PFSK-1 (cell line): ENCODE results near the gene SHH.

Experiments
- FOXP2 ChIP-seq: optimal IDR thresholded peaks from 2 replicates; pipeline ENCODE3; 2011; ENCODE audit warnings: borderline replicate concordance, control low read depth, inconsistent platforms; ENCODE audit not compliant: insufficient read depth; ENCODE audit errors: extremely low read length, extremely low read depth
- POLR2AphosphoS5 ChIP-seq: IDR thresholded peaks from 2 replicates; pipeline ENCODE4 v1.6.1; 2012; ENCODE audit warnings: low read depth, mild to moderate bottlenecking, control low read depth, low read length, moderate library complexity
- SIN3A ChIP-seq: IDR thresholded peaks from 2 replicates; pipeline ENCODE4 v1.6.1; 2012; ENCODE audit warnings: mild to moderate bottlenecking, low read length, moderate library complexity, borderline replicate concordance; ENCODE audit not compliant: insufficient read depth
- TAF1 ChIP-seq: IDR thresholded peaks from 2 replicates; pipeline ENCODE4 v1.6.1; 2012; ENCODE audit warnings: low read length, control low read depth, borderline replicate concordance; ENCODE audit not compliant: insufficient read depth
- TF ChIP-seq, protein P1 (sequence below), 2 experiments: IDR thresholded peaks; 2 replicates each; pipeline versions ENCODE4 v1.6.1 to v1.8.0; 2011 to 2012; ENCODE audit warnings: low read depth in 2 of 2, low read length in 2 of 2, control low read depth in 1 of 2, inconsistent platforms in 1 of 2, mild to moderate bottlenecking in 1 of 2, moderate library complexity in 1 of 2; ENCODE audit not compliant: insufficient read depth in 1 of 2

The SHH gene

DNA sequence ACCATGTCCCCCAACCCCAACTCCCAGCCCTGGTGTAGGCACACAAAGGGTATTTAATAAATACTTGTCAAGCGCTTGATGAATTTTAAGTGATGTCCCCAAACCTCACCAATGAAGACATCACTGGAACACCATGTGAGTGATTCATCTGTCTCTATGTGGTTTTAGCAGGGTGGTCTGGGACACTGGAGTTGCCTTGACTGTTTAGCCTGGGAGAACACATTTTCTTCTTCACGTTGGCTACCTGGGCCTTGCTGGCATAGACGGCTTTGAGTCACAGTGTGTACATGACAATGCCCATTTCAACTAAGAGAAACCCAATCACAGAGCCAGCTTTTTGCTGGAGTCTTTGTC, 24.8 kb upstream of the SHH start:
- TF ChIP-seq FOXP2: no peak
- TF ChIP-seq, protein P1, sequence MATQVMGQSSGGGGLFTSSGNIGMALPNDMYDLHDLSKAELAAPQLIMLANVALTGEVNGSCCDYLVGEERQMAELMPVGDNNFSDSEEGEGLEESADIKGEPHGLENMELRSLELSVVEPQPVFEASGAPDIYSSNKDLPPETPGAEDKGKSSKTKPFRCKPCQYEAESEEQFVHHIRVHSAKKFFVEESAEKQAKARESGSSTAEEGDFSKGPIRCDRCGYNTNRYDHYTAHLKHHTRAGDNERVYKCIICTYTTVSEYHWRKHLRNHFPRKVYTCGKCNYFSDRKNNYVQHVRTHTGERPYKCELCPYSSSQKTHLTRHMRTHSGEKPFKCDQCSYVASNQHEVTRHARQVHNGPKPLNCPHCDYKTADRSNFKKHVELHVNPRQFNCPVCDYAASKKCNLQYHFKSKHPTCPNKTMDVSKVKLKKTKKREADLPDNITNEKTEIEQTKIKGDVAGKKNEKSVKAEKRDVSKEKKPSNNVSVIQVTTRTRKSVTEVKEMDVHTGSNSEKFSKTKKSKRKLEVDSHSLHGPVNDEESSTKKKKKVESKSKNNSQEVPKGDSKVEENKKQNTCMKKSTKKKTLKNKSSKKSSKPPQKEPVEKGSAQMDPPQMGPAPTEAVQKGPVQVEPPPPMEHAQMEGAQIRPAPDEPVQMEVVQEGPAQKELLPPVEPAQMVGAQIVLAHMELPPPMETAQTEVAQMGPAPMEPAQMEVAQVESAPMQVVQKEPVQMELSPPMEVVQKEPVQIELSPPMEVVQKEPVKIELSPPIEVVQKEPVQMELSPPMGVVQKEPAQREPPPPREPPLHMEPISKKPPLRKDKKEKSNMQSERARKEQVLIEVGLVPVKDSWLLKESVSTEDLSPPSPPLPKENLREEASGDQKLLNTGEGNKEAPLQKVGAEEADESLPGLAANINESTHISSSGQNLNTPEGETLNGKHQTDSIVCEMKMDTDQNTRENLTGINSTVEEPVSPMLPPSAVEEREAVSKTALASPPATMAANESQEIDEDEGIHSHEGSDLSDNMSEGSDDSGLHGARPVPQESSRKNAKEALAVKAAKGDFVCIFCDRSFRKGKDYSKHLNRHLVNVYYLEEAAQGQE (IDR thresholded peaks at IDR 0.05; ENCODE audit: insufficient read depth in 1 of 2, low read depth in 2 of 2, low read length in 2 of 2): no peak
- no peak for TF ChIP-seq SIN3A
- TF ChIP-seq TAF1: no peak
- TF ChIP-seq POLR2AphosphoS5: no peak

DNA sequence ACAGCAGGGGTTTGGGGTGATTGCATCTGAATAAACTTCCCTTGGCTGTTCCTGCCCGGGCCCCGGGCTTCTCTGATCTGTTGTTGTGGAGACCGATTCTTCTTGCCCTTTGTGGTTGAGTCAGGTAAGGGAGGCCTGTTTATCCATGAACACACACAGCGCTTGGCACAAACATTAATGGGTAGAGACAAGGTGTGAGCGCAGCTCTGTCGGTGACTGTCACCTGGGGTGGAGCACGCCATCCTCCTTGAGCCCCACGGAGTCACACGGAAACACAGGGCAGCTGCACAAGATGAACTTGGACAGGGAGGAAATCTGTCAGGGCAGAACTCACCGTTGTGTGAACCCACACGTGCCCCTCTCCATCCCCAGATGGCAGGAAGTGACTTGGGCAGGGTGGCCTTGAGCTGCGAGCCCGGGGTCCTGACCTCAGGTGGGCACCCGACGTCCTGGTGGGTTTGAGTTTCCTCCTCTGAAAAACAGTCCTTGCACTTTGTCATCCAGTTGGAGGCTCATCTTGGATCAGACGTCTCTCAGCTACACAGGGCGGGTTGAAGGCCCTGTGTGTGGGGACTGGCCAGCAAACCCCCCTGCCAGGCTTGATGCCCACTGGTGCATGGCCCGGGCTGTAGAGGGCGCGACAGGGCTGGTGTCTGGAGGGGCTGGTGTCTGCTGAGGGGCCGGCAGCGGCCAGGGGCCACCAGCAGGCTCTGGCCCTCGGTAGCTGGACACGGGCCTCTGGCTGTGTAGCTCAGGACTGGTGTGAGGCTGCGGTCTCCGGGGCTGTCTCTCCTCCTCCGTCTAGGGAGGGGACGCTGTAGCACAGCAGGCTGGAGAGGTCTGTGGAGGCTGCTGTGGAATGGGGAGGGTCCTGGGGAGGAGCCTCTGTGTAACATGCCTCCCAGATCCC, 24.2 kb upstream of the SHH start:
- TF ChIP-seq, protein P1 (IDR thresholded peaks at IDR 0.05; ENCODE audit: insufficient read depth in 1 of 2, low read depth in 2 of 2, low read length in 2 of 2): no peak
- no peak for TF ChIP-seq SIN3A
- no peak for TF ChIP-seq TAF1

DNA sequence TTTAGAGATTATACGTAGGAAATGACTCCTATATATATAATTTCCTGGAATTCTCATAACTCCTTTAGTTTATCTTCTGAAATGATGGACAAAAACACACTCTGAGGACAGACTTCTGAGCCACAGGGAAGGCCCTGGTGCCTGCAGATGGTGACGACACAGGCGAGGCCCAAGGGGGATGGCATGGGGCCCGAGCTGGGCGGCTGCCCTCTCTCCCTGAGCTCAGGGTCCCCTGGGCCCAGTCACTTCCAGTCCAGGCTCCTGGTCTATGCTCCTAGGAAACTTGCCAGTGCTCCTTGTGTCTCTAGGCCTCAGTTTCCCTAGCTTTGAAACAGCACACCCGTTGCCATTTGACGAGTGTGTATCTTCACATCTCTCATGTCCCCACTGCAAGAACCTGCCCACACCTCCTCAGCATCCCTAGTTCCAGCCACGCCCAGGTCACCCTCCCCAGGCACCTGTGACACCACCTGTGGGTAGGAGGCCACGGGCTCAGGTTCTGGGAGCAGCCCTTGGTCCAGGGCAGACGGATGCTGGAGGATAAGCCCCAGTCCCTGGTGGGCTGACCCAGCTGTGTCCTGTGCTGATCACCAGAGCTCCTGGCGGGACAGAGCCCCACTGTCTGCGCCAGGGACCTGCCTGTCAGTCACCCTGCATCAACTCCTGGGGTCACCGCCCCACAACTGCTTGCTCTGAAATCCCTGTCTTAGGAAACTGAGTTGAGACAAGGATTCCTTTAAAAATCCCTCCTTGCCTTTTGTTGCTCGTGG, 23.4 kb upstream of the SHH start:
- TF ChIP-seq POLR2AphosphoS5 (no peak), FOXP2 (no peak), TAF1 (no peak), SIN3A (no peak)
- TF ChIP-seq, protein P1 (IDR thresholded peaks at IDR 0.05; ENCODE audit: insufficient read depth in 1 of 2, low read depth in 2 of 2, low read length in 2 of 2): no peak

DNA sequence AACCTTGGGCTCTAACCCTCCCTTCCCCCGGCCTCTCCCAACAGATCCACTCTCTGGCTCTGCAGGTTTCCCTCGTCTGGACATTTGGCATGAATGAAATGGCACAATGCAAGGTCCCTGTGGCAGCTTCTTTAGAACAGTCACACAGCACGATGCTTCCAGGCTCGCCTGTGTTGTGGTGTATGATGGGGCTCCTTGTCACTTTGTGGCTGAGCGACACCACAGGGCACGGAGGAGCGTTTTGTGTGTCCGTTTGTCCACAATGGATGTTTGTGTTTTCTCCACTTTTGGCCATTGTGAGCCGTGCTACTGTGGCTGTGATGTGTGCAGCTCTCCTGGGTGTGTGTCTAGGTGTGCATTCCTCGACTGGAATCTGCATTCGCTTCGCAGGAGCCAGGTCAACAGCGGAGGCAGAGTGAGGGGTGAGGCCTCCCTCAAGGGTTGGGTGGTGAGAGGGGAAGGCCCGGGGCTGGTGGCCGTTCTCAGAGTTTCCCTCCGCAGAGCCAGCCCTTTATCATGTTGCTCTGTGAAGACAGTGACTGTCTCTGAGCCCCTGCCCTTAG, 22.3 kb upstream of the SHH start:
- TF ChIP-seq FOXP2 (no peak), POLR2AphosphoS5 (no peak), SIN3A (no peak), TAF1 (no peak)
- TF ChIP-seq, protein P1 (IDR thresholded peaks at IDR 0.05; ENCODE audit: insufficient read depth in 1 of 2, low read depth in 2 of 2, low read length in 2 of 2): no peak
